GM12873 (cell line): ENCODE results near the gene LRRC51.

Source experiments
- TF ChIP-seq, protein P1 (sequence below): IDR thresholded peaks from 2 replicates; pipeline ENCODE4 v1.5.1; 2012; ENCODE audit warnings: low read depth, mild to moderate bottlenecking, moderate library complexity, low read length, control low read depth; ENCODE audit not compliant: insufficient read depth; ENCODE audit errors: missing control alignments

LRRC51 gene

GRCh38 chr11:72100462-72100861 is 19.8 kb downstream of the LRRC51 start:
- TF ChIP-seq, protein P1, sequence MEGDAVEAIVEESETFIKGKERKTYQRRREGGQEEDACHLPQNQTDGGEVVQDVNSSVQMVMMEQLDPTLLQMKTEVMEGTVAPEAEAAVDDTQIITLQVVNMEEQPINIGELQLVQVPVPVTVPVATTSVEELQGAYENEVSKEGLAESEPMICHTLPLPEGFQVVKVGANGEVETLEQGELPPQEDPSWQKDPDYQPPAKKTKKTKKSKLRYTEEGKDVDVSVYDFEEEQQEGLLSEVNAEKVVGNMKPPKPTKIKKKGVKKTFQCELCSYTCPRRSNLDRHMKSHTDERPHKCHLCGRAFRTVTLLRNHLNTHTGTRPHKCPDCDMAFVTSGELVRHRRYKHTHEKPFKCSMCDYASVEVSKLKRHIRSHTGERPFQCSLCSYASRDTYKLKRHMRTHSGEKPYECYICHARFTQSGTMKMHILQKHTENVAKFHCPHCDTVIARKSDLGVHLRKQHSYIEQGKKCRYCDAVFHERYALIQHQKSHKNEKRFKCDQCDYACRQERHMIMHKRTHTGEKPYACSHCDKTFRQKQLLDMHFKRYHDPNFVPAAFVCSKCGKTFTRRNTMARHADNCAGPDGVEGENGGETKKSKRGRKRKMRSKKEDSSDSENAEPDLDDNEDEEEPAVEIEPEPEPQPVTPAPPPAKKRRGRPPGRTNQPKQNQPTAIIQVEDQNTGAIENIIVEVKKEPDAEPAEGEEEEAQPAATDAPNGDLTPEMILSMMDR, result no peak

GRCh38 chr11:72102162-72102561 is 21.5 kb downstream of the LRRC51 start:
- TF ChIP-seq, protein P1, result no peak

GRCh38 chr11:72102631-72102945 is 21.9 kb downstream of the LRRC51 start:
- TF ChIP-seq, protein P1, result no peak

GRCh38 chr11:72102946-72103753 is 22.5 kb downstream of the LRRC51 start, which contains the start of gene LAMTOR1:
Gene LAMTOR1, minus strand, starts transcription at chr11:72103297. Its CDS starts 73 bp downstream, at chr11:72103224.
- TF ChIP-seq, protein P1, result peak; percentile 58

DNA sequence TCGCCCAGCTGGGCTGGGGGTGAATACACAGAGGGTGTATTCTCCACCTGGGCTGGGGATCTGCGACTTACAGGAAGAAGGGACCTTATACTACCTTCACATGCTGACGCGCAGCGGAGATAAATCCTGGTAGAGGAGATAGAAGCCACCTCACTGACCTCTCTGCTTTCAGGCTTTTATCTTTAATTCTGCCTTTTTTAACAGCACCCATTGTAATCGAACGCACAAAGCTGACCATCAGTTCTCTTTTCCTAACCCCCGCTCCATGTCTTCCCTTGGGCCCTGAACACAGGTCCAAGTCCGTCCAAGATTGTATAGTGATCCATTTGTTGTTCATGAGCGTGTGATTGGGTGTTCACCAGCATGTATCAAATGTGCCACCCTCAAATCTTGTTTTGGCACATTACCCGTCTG is 23.1 kb downstream of the LRRC51 start:
- TF ChIP-seq, protein P1, result no peak

- TF ChIP-seq, protein P1, result no peak
Measured at GRCh38 chr11:72105888-72106287, 25.2 kb downstream of the LRRC51 start, which contains the start of gene TOMT. Gene TOMT, plus strand, starts transcription at chr11:72105924. Its CDS starts 28 bp downstream, at chr11:72105952.

DNA sequence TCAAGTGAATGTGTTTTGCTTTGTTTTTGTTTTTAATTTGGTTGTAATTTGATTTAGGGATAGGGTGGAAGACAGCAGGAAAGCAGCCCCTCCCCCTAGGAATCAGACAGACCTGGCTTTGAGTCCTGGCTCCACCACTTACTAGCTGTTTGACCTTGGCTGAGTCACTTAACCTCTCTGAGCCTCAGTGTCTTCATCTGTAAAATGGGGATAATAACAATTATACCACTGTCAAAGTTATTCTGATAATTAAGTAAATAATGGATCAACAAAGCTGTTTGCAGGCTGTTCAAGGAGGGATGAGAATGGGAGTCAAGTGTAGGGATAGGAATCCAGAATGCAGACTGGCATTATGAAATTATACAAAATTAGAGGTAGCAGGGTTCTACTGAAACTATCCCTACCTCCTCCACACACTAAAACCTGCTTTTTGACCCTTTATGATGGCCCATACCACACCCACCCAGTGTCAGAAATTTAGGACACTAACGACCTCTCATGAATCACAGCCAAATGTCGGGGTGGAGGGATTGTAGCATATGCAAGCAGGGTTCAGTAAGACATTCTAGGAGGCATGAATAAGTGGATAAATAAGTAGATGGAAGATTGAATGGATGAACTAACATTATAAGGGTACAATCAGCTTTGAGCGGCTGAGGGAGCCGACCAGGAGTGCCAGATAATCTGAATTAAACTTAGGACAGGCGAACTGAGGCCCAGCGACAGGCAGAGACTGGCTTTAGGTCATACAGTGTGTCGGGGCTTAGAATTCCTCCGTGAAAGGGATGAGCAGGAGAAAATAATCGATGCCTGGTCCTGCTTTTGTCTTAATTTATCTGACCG is 30.9 kb downstream of the LRRC51 start:
- TF ChIP-seq, protein P1, result no peak
